ENCODE data around the gene RAD51B.

RAD51B gene

GRCh38 chr14:67977434-67978034, 158.0 kb downstream of the RAD51B start:
- no peak overlapping the region for H3K4me3 ChIP-seq (replicated peaks; ENCODE audit: insufficient read depth, low read length)
- TF ChIP-seq GABPA (IDR thresholded peaks at IDR 0.05; ENCODE audit: low read depth), result no peak
- no peak for TF ChIP-seq SPI1 (IDR thresholded peaks at IDR 0.05; ENCODE audit: borderline replicate concordance, low read depth)
- TF ChIP-seq POLR2AphosphoS5 (IDR thresholded peaks at IDR 0.05; ENCODE audit: low read depth), result no peak
- TF ChIP-seq, protein P1, sequence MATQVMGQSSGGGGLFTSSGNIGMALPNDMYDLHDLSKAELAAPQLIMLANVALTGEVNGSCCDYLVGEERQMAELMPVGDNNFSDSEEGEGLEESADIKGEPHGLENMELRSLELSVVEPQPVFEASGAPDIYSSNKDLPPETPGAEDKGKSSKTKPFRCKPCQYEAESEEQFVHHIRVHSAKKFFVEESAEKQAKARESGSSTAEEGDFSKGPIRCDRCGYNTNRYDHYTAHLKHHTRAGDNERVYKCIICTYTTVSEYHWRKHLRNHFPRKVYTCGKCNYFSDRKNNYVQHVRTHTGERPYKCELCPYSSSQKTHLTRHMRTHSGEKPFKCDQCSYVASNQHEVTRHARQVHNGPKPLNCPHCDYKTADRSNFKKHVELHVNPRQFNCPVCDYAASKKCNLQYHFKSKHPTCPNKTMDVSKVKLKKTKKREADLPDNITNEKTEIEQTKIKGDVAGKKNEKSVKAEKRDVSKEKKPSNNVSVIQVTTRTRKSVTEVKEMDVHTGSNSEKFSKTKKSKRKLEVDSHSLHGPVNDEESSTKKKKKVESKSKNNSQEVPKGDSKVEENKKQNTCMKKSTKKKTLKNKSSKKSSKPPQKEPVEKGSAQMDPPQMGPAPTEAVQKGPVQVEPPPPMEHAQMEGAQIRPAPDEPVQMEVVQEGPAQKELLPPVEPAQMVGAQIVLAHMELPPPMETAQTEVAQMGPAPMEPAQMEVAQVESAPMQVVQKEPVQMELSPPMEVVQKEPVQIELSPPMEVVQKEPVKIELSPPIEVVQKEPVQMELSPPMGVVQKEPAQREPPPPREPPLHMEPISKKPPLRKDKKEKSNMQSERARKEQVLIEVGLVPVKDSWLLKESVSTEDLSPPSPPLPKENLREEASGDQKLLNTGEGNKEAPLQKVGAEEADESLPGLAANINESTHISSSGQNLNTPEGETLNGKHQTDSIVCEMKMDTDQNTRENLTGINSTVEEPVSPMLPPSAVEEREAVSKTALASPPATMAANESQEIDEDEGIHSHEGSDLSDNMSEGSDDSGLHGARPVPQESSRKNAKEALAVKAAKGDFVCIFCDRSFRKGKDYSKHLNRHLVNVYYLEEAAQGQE (IDR thresholded peaks at IDR 0.05; ENCODE audit: insufficient replicate concordance, low read depth), result no peak
- no peak for TF ChIP-seq CTCF (IDR thresholded peaks at IDR 0.05; ENCODE audit: insufficient read depth, low read length)
- no peaks in the 10 kb centered on the region for H3K27me3 ChIP-seq (ENCODE audit: insufficient read depth, poor library complexity, severe bottlenecking)
- DNase-seq (ENCODE audit: low read depth in 1 of 2, low spot score in 1 of 2), result no peak
- no peak overlapping the region for H3K27ac ChIP-seq (replicated peaks)

DNA sequence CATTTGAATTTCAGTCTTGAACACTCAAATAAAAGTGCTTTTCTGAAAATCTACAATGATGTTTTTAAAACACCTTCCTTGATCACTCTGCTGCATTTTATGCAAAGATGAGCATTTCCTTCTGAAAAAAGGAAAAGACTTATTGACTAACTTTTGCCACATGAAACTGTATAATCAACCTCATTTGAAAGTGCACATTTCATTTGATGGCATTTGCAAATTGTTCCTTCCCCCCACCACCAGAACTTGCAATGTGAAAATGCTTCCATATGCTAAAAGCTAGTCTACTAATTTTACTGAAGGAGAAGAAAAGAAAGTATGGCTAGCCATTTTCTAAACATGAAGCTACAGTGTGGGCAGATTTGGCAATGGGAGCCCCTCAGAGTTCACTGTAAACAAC, 159.2 kb downstream of the RAD51B start:
- TF ChIP-seq CTCF (IDR thresholded peaks at IDR 0.05; ENCODE audit: insufficient read depth, low read length) (no peak), SPI1 (IDR thresholded peaks at IDR 0.05; ENCODE audit: borderline replicate concordance, low read depth) (no peak), GABPA (IDR thresholded peaks at IDR 0.05; ENCODE audit: low read depth) (no peak), POLR2AphosphoS5 (IDR thresholded peaks at IDR 0.05; ENCODE audit: low read depth) (no peak)
- TF ChIP-seq, protein P1 (IDR thresholded peaks at IDR 0.05; ENCODE audit: insufficient replicate concordance, low read depth), result no peak
- H3K27me3 ChIP-seq (ENCODE audit: insufficient read depth, poor library complexity, severe bottlenecking), result no peaks in the 10 kb centered on the region
- H3K27ac ChIP-seq (replicated peaks), result no peak overlapping the region
- DNase-seq (ENCODE audit: low read depth in 1 of 2, low spot score in 1 of 2), result no peak
- no peak overlapping the region for H3K4me3 ChIP-seq (replicated peaks; ENCODE audit: insufficient read depth, low read length)

- Histone ChIP-seq H3K27me3 (ENCODE audit: insufficient read depth, poor library complexity, severe bottlenecking) (no peaks in the 10 kb centered on the region), H3K27ac (replicated peaks) (no peak overlapping the region), H3K4me3 (replicated peaks; ENCODE audit: insufficient read depth, low read length) (no peak overlapping the region)
- TF ChIP-seq, protein P1 (IDR thresholded peaks at IDR 0.05; ENCODE audit: insufficient replicate concordance, low read depth), result no peak
- TF ChIP-seq CTCF (IDR thresholded peaks at IDR 0.05; ENCODE audit: insufficient read depth, low read length), result no peak
- TF ChIP-seq POLR2AphosphoS5 (IDR thresholded peaks at IDR 0.05; ENCODE audit: low read depth), result no peak
- TF ChIP-seq SPI1 (IDR thresholded peaks at IDR 0.05; ENCODE audit: borderline replicate concordance, low read depth), result no peak
- no peak for TF ChIP-seq GABPA (IDR thresholded peaks at IDR 0.05; ENCODE audit: low read depth)
- DNase-seq (ENCODE audit: low read depth in 1 of 2, low spot score in 1 of 2), result no peak
Observed at GRCh38 chr14:67982711-67983608, 163.4 kb downstream of the RAD51B start.

Data from HL-60 (cell line).